ENCODE measurements around the gene AURKB. TPM values are rescaled to one million over a fixed set of nuclear protein-coding genes. Genes with fewer than 3 reads are reported as not detected.

AURKB gene
- total RNA-seq, 2 experiments from 2014 or later, result 0.56 to 1.4 TPM

DNA sequence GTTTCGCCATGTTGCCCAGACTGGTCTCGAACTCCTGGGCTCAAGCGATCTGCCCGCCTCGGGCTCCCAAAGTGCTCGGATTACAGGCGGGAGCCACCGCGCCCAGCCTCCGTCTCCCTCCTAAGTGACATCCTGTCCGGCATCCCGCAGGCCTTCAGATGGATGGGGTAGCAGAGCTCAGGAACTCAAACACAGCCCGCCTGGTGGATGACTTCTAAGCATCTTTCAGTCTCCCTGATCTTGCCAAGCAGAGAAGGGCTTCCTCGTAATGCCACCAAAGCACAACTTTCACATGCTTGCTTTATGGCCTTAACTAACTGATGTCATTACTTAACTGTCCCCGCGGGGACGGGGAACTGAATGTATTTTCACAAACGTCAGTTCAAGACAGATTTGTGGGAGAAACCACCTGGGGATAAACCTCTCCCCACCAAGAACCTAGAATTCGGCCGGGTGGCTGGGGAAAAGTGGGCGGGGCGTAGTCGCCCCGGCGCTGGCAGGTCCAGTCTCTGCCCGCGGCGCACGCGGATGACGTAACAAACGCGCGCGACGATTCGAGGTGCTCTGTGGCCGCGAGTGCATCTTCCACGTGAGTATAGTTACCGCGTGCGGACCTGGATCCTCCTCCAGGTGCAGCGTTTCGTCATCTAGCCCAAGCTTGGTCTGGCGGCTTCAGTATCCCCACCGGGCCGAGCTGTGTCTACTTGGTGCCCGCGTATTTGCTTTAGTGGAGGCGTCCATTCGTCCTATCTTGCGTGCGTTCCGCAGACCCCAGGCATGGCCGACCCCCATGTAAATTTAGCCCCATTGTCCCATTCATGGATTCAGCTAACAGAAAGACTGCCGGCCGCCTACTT lies 38.6 kb upstream of the AURKB start, which contains the start of gene PFAS:
Gene PFAS (plus strand): TSS at position 539 of the 857 bp plus-strand sequence. CDS start 4,649 bp downstream, outside the sequence.
- H3K4me1 Mint-ChIP-seq (ENCODE audit: low read depth), result peaks cover 62% of the 10 kb centered on the region
- H3K4me3 Mint-ChIP-seq, result peak within 1 kb of the TSS; percentile 98
- no peaks in the 10 kb centered on the region for H3K9me3 Mint-ChIP-seq
- Histone ChIP-seq H3K27me3 (ENCODE audit: control insufficient read depth in 1 of 2, insufficient read depth in 2 of 2, low read length in 2 of 2) (no peaks in the 10 kb centered on the region), H3K4me1 (ENCODE audit: insufficient read depth, low read length) (peaks cover 53% of the 10 kb centered on the region), H3K36me3 (ENCODE audit: insufficient read depth, low read length) (peaks cover 12% of the 10 kb centered on the region), H3K4me3 (ENCODE audit: low read length) (peak within 1 kb of the TSS; percentile 75), H3K9me3 (ENCODE audit: control insufficient read depth in 1 of 2, insufficient read depth in 1 of 2, low read length in 2 of 2) (no peaks in the 10 kb centered on the region), H3K27ac (ENCODE audit: low read depth in 1 of 2, low read length in 2 of 2) (peak within 1 kb of the TSS; percentile 99 to 100)
- peaks cover 5% of the 10 kb centered on the region for H3K27me3 Mint-ChIP-seq
- peak within 1 kb of the TSS; percentile 100 for H3K27ac Mint-ChIP-seq
- ChIA-PET CTCF (interaction anchor here (0.9 to 1.7 kb wide), 8 partner anchors 24 to 660 kb away, joined by 3 to 5 read pairs (median 4); partner anchors contain the start of genes AURKB and RANGRF), POLR2A (interaction anchor here (0.8 to 13.7 kb wide), 27 partner anchors 12 to 765 kb away, joined by 3 to 630 read pairs (median 9); partner anchors contain the start of genes AURKB, BORCS6, HES7 and POLR2A)
- intact Hi-C loops (cut with DNase I, micrococcal nuclease), result loop anchor here (1.0 to 5.0 kb wide), 10 partner anchors 37 to 130 kb away; partner anchors contain the start of genes AURKB (in 2 of the 2), HES7 (in 1 of the 2), RANGRF (in 1 of the 2) and SLC25A35 (in 1 of the 2)
- H3K36me3 Mint-ChIP-seq (ENCODE audit: low read depth), result peaks cover 50% of the 10 kb centered on the region
- peak; percentile 87 to 98 (median 94) for DNase-seq
- TF ChIP-seq, protein P1, sequence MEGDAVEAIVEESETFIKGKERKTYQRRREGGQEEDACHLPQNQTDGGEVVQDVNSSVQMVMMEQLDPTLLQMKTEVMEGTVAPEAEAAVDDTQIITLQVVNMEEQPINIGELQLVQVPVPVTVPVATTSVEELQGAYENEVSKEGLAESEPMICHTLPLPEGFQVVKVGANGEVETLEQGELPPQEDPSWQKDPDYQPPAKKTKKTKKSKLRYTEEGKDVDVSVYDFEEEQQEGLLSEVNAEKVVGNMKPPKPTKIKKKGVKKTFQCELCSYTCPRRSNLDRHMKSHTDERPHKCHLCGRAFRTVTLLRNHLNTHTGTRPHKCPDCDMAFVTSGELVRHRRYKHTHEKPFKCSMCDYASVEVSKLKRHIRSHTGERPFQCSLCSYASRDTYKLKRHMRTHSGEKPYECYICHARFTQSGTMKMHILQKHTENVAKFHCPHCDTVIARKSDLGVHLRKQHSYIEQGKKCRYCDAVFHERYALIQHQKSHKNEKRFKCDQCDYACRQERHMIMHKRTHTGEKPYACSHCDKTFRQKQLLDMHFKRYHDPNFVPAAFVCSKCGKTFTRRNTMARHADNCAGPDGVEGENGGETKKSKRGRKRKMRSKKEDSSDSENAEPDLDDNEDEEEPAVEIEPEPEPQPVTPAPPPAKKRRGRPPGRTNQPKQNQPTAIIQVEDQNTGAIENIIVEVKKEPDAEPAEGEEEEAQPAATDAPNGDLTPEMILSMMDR (IDR thresholded peaks at IDR 0.05), result no peak
- peak; percentile 35 for ATAC-seq (ENCODE audit: poor library complexity)

DNA sequence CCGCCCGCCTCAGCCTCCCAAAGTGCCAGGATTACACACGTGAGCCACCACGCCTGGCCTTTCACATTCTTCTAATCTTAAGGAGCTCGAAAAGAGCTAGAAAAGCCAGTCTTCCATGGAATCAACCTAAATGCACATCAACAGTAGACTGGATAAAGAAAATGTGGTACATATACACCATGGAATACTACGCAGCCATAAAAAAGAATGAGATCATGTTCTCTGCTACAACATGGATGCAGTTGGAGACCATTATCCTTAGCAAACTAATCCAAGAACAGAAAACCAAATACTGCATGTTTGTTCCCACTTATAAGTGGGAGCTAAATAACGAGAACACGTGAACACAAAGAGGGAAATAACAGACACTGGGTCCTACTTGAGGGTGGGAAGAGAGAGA lies 34.4 kb upstream of the AURKB start:
- POLR2A ChIA-PET, result interaction anchor here (0.7 to 13.7 kb wide), 10 partner anchors 15 to 142 kb away, joined by 3 to 630 read pairs (median 3); partner anchors contain the start of genes BORCS6 and SLC25A35
- Histone ChIP-seq H3K4me3 (ENCODE audit: low read length) (no peak overlapping the region), H3K9me3 (ENCODE audit: control insufficient read depth in 1 of 2, insufficient read depth in 1 of 2, low read length in 2 of 2) (no peaks in the 10 kb centered on the region), H3K4me1 (ENCODE audit: insufficient read depth, low read length) (peaks cover 64% of the 10 kb centered on the region), H3K36me3 (ENCODE audit: insufficient read depth, low read length) (peaks cover 43% of the 10 kb centered on the region), H3K27me3 (ENCODE audit: control insufficient read depth in 1 of 2, insufficient read depth in 2 of 2, low read length in 2 of 2) (no peaks in the 10 kb centered on the region), H3K27ac (ENCODE audit: low read depth in 1 of 2, low read length in 2 of 2) (no peak overlapping the region)
- Mint-ChIP-seq H3K4me1 (ENCODE audit: low read depth) (peaks cover 68% of the 10 kb centered on the region), H3K4me3 (peak overlapping the region; percentile 38), H3K36me3 (ENCODE audit: low read depth) (peaks cover 77% of the 10 kb centered on the region), H3K9me3 (no peaks in the 10 kb centered on the region), H3K27ac (peak overlapping the region; percentile 100), H3K27me3 (peaks cover 5% of the 10 kb centered on the region)
- TF ChIP-seq, protein P1 (IDR thresholded peaks at IDR 0.05), result no peak
- CTCF ChIA-PET, result interaction anchor here (1.1 to 3.5 kb wide), 5 partner anchors 22 to 184 kb away, joined by 3 to 14 read pairs (median 5); partner anchors contain the start of gene SLC25A35
- ATAC-seq (ENCODE audit: poor library complexity) (no peak), DNase-seq (no peak)
- intact Hi-C loops (cut with DNase I, micrococcal nuclease), result loop anchor here (2.0 to 5.0 kb wide), 5 partner anchors 16 to 122 kb away; partner anchors contain the start of genes AURKB (in 2 of the 2) and HES7 (in 1 of the 2)

DNA sequence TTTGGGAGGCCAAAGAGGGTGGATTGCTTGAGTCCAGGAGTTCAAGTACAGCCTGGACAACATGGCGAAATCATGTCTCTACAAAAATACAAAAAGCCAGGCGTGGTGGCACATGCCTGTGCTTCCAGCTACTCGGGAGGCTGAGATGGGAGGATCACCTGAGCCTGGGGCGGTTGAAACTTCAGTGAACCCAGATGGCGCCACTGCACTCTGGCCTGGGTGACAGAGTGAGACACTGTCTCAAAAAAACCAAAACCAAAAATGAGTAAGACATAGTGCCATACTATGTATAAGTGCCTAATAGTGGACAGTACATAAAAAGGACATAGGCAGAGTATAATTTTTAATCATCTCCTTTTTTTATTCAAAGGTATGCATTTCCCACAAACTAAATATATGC lies 33.5 kb upstream of the AURKB start:
- TF ChIP-seq, protein P1 (IDR thresholded peaks at IDR 0.05), result peak; percentile 24
- POLR2A ChIA-PET, result interaction anchor here (0.5 to 13.7 kb wide), 7 partner anchors 14 to 88 kb away, joined by 3 to 630 read pairs (median 3); partner anchors contain the start of gene BORCS6

More for the DNA sequence above, 33.5 kb upstream of the AURKB start:
- H3K27ac ChIP-seq (ENCODE audit: low read depth in 1 of 2, low read length in 2 of 2), result peak overlapping the region in 1 of 2 donors; percentile 36
- peaks cover 3% of the 10 kb centered on the region for H3K27me3 Mint-ChIP-seq
- peak overlapping the region; percentile 83 for H3K4me3 Mint-ChIP-seq
- H3K27ac Mint-ChIP-seq, result peak overlapping the region; percentile 100
- DNase-seq (peak in 7 of 14 experiments; percentile 22 to 60 (median 37)), ATAC-seq (ENCODE audit: poor library complexity) (no peak)
- no peaks in the 10 kb centered on the region for H3K9me3 Mint-ChIP-seq
- intact Hi-C loops (cut with DNase I, micrococcal nuclease), result loop anchor here in 1 of 2 experiments (2.0 kb wide), 1 partner anchor 15 kb away; no protein-coding TSS in a partner anchor
- CTCF ChIA-PET, result interaction anchor here (0.7 to 3.5 kb wide), 10 partner anchors 18 to 183 kb away, joined by 3 to 14 read pairs (median 3); partner anchors contain the start of gene SLC25A35
- no peaks in the 10 kb centered on the region for H3K9me3 ChIP-seq (ENCODE audit: control insufficient read depth in 1 of 2, insufficient read depth in 1 of 2, low read length in 2 of 2)
- peaks cover 57% of the 10 kb centered on the region for H3K4me1 ChIP-seq (ENCODE audit: insufficient read depth, low read length)
- no peaks in the 10 kb centered on the region for H3K27me3 ChIP-seq (ENCODE audit: control insufficient read depth in 1 of 2, insufficient read depth in 2 of 2, low read length in 2 of 2)
- peaks cover 53% of the 10 kb centered on the region for H3K36me3 ChIP-seq (ENCODE audit: insufficient read depth, low read length)
- H3K36me3 Mint-ChIP-seq (ENCODE audit: low read depth), result peaks cover 81% of the 10 kb centered on the region
- H3K4me3 ChIP-seq (ENCODE audit: low read length), result no peak overlapping the region
- H3K4me1 Mint-ChIP-seq (ENCODE audit: low read depth), result peaks cover 66% of the 10 kb centered on the region

Measured in CD4-positive, alpha-beta T cell (primary cell).